Effector memory CD8-positive, alpha-beta T cell (primary cell): ENCODE measurements around the gene XRRA1.

ENCODE experiments used
- ATAC-seq: fragments of 150-1000 bp; cut with Tn5 transposase; replicated peaks from 2 replicates; pipeline ENCODE4 v1.10.0; 2021; ENCODE audit warnings: mild to moderate bottlenecking, moderate library complexity
- DNase-seq, 3 experiments: peaks; one replicate each; pipeline ENCODE4 v3.0.0; 2021
- H3K27ac Mint-ChIP-seq, 2 donors: one replicate each; pipeline ENCODE4 v1.8.0; 2022; ENCODE audit warnings: mild to moderate bottlenecking in 2 of 2, mixed read lengths in 2 of 2, moderate library complexity in 2 of 2
- H3K27me3 Mint-ChIP-seq, 2 donors: one replicate each; pipeline ENCODE4 v1.8.0; 2022; ENCODE audit warnings: mixed read lengths in 2 of 2
- H3K36me3 Mint-ChIP-seq: one replicate; pipeline ENCODE4 v1.8.0; 2022; ENCODE audit warnings: mild to moderate bottlenecking, moderate library complexity, mixed read lengths; ENCODE audit not compliant: insufficient read depth
- H3K4me1 Mint-ChIP-seq, 2 donors: one replicate each; pipeline ENCODE4 v1.8.0; 2022; ENCODE audit warnings: low read depth in 2 of 2, mixed read lengths in 2 of 2
- H3K4me3 Mint-ChIP-seq, 2 donors: one replicate each; pipeline ENCODE4 v1.8.0; 2022; ENCODE audit warnings: mild to moderate bottlenecking in 2 of 2, mixed read lengths in 2 of 2, moderate library complexity in 2 of 2
- H3K9me3 Mint-ChIP-seq, 2 donors: one replicate each; pipeline ENCODE4 v1.8.0; 2022; ENCODE audit warnings: mixed read lengths in 2 of 2

The XRRA1 gene

DNA sequence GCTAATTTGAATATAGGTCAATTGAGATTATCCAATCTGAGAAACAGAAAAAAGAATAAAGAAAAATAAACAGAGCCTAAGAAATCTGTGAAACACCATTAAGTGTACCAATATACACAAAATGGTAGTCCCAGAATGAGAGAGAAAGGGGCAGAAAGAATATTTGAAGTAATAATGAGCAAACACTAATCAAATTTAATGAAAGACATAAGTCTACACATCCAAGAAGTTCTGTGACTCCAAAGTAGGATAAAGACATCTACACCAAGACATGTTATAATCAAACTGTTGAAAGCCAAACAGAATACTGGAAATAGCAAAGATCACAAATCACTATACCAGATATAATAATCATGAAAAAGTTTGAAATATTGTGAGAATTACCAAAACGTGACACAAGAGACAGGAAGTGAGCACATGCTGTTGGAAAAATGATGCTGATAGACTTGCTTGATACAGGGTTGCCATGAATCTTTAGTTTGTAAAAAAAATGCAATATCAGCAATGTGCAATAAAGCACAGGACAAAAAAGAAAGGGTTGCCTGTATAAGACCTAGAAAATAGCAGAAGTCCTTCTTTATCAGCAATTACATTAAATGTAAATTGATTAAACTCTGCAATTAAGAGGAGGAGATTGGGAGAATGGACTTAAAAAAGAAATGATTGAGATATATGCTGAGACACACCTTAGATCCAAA is 124.5 kb downstream of the XRRA1 start:
- Mint-ChIP-seq H3K36me3 (peaks cover 12% of the 10 kb centered on the region), H3K27ac (no peak overlapping the region), H3K4me1 (peaks cover 11 to 32% of the 10 kb centered on the region in 2 donors), H3K4me3 (no peak overlapping the region), H3K27me3 (no peaks in the 10 kb centered on the region), H3K9me3 (peaks cover 0 to 13% of the 10 kb centered on the region in 2 donors)
- no peak for DNase-seq
- ATAC-seq: no peak

DNA sequence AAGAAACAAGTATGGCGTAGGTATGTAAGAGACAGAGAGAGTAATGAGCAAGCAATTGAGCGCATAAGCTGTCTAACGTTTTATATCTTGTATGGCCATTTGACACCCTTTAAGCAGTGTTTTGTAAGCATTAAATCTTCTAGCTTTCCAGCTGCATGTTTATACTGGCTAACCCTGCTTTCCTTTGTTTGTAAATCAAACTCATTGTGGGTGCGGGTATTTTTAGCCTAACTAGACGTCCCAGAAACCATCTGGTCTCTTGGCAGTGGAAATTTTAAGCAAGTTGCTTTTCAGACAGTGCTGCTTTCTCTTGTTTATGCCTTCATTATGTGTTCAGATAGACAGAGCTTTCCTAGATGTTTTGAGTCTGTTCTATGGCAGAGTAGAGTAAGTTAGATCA is 126.7 kb downstream of the XRRA1 start:
- Mint-ChIP-seq H3K27me3 (no peaks in the 10 kb centered on the region), H3K27ac (peak overlapping the region; percentile 9 to 21), H3K4me3 (peak overlapping the region; percentile 0 to 37), H3K4me1 (peaks cover 23 to 55% of the 10 kb centered on the region in 2 donors), H3K9me3 (peaks cover 0 to 13% of the 10 kb centered on the region in 2 donors), H3K36me3 (peaks cover 12% of the 10 kb centered on the region)
- ATAC-seq: peak; percentile 5
- no peak for DNase-seq

DNA sequence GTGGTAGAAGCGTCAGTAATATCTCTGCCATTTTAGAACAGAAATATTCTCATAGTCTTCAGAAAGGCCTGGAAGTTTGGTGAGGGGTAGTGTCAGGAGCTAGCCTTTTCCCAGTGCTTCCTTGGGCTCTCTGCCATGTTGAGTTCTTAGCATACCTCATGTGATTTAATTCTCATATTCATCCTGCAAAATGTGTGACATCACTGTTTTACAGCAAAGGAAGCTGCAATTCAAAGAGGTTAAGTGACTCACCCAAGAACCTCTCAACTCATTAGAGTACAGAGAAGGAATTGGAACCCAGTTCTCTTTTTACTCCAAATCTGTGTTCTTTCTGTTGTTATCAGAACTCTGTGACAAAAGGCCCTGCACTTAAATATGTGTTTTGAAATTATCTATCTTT is 128.1 kb downstream of the XRRA1 start:
- no peak for DNase-seq
- Mint-ChIP-seq H3K36me3 (peaks cover 16% of the 10 kb centered on the region), H3K27ac (peak overlapping the region in 1 of 2 donors; percentile 61), H3K4me1 (peaks cover 31 to 65% of the 10 kb centered on the region in 2 donors), H3K4me3 (peak overlapping the region in 1 of 2 donors; percentile 37), H3K9me3 (peaks cover 0 to 13% of the 10 kb centered on the region in 2 donors), H3K27me3 (no peaks in the 10 kb centered on the region)
- peak; percentile 44 for ATAC-seq

DNA sequence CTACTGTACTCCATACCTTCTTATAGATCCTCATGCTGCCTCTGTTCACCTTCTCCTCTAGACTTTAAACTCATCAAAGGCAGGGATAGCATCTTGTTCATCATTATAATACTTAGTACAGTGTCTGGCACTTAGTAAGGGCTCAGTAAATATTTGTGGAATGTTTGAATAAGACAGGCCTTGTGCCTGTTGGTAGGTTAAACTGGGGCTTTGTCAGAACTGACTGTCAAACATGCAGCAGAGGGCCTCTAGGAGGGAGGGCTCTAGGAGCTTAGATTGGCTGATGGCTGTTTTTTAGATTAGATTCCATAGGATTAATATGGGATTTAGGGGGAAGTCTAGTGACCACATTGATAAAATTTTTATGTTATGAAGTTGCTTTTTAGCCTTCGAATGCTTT is 129.5 kb downstream of the XRRA1 start:
- Mint-ChIP-seq H3K27ac (peak overlapping the region; percentile 1 to 61), H3K27me3 (no peaks in the 10 kb centered on the region), H3K36me3 (peaks cover 11% of the 10 kb centered on the region), H3K4me1 (peaks cover 31 to 64% of the 10 kb centered on the region in 2 donors), H3K4me3 (no peak overlapping the region), H3K9me3 (peaks cover 0 to 6% of the 10 kb centered on the region in 2 donors)
- ATAC-seq (no peak), DNase-seq (no peak)

DNA sequence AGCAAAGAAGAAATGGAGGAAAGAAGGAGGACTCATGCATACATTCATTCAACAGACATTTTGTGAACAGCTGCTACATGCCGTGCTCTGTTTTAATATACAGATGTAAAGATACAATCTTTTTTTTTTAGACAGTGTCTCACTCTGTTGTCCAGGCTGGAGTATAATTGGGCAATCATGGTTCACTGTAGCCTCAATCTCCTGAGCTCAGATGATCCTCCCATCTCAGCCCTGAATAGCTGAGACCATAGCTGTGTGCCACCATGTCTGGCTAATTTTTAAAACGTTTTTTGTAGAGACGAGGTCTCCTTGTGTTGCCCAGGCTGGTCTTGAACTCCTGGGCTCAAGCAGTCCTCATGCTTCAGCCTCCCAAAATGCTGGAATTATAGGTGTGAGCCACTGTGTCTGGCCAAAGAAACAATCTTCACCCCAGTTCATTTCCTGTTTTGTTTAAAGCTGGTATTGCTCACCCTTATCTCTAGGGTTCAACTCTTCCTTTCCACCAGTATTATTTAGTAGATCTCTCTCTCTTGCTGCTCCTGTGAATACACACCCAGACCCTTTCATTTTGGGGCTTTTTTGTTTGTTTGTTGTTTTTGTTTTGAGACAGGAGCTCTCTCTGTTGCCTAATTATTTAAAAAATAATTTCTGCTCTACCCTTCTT is 130.5 kb downstream of the XRRA1 start:
- H3K9me3 Mint-ChIP-seq: no peaks in the 10 kb centered on the region
- peak overlapping the region in 1 of 2 donors; percentile 25 for H3K4me3 Mint-ChIP-seq
- peaks cover 8% of the 10 kb centered on the region for H3K36me3 Mint-ChIP-seq
- H3K27me3 Mint-ChIP-seq: no peaks in the 10 kb centered on the region
- DNase-seq (no peak), ATAC-seq (no peak)
- peaks cover 31 to 60% of the 10 kb centered on the region in 2 donors for H3K4me1 Mint-ChIP-seq
- peak overlapping the region; percentile 1 to 61 for H3K27ac Mint-ChIP-seq

DNA sequence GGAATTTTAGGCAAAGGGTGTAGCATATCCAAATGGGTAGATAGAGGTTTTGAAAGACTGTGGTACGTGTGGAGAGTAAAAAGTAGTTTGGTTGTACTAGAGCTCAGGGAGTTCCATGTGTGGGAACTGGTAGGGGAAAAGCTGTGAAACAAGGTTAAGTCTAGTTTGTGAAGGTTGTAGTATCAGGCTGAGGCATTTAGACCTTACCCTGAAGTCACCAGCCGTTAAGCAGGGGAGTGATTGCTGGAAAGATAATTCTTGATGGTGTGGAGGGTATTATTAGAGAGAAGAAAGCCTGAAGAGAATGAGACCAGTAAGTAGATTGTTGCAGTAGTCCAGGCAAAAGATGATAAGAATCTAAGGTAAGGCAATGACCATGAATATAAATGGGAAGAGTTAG is 132.2 kb downstream of the XRRA1 start:
- DNase-seq (no peak), ATAC-seq (no peak)
- Mint-ChIP-seq H3K27ac (peak overlapping the region in 1 of 2 donors; percentile 0), H3K4me3 (no peak overlapping the region), H3K4me1 (peaks cover 28 to 58% of the 10 kb centered on the region in 2 donors), H3K36me3 (peaks cover 13% of the 10 kb centered on the region), H3K9me3 (no peaks in the 10 kb centered on the region), H3K27me3 (no peaks in the 10 kb centered on the region)

DNA sequence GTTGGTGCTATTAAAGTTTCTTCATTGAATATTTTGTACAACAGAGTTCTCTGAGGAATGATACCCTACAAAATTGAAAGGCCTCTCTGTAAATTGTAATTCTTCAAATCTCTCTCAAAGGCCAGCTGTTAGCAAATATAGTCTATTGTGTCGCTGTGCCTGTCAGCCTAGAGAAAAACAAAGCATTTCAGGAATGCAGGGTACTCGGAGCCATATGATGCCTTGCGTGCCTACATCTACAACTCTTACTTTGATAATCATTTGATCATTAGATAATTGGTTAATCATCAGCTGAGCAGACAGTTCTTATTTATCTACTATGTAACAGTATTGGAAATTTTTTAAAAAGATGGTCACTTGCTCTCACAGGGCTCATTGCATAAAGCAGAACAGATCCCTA is 132.9 kb downstream of the XRRA1 start:
- no peak for ATAC-seq
- Mint-ChIP-seq H3K4me3 (no peak overlapping the region), H3K9me3 (no peaks in the 10 kb centered on the region), H3K27ac (peak overlapping the region in 1 of 2 donors; percentile 0), H3K36me3 (peaks cover 13% of the 10 kb centered on the region), H3K4me1 (peaks cover 27 to 55% of the 10 kb centered on the region in 2 donors), H3K27me3 (no peaks in the 10 kb centered on the region)
- DNase-seq: no peak

DNA sequence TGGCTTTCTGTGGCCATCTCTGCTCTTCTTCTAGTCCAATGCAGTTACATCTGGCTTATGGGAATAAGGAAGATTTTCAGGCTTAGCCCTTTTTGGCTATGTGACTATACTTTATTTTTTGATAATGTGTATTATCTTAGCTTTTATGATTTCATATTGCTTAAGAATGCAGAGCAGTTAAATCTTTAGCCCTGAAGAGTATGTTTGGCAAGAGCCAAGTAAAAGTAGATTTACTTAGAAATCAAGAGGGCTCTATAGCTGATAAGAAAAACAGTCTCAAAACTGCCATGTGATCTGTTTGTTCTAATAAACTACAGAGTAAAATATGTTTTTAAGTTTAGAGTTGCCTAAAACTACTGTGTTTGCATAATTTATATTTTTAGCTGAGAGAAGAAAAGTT is 139.1 kb downstream of the XRRA1 start:
- ATAC-seq (no peak), DNase-seq (no peak)
- Mint-ChIP-seq H3K9me3 (no peaks in the 10 kb centered on the region), H3K27ac (peak overlapping the region in 1 of 2 donors; percentile 17), H3K36me3 (peaks cover 6% of the 10 kb centered on the region), H3K27me3 (no peaks in the 10 kb centered on the region), H3K4me3 (no peak overlapping the region), H3K4me1 (peaks cover 5 to 41% of the 10 kb centered on the region in 2 donors)

DNA sequence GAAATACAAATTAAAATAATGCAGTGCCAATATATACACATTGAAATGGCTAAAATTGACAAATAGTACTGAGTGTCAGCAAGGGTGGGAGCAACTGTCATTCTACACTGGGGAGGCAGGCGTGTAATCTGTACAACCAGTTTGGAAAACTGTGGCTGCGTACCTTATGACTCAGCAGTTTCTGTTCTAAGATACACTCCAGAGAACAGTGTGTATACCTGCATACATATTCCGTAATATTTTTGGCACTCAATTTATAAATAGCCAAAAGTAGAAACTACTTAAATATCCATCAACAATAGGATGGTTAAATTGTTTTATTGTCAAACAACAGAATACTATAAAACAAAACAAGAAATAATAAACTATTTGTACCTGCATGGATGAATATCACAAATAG is 142.6 kb downstream of the XRRA1 start:
- H3K4me1 Mint-ChIP-seq: peaks cover 12 to 48% of the 10 kb centered on the region in 2 donors
- H3K4me3 Mint-ChIP-seq: no peak overlapping the region
- H3K9me3 Mint-ChIP-seq: no peaks in the 10 kb centered on the region
- DNase-seq (no peak), ATAC-seq (no peak)
- H3K27ac Mint-ChIP-seq: no peak overlapping the region
- H3K27me3 Mint-ChIP-seq: no peaks in the 10 kb centered on the region
- no peaks in the 10 kb centered on the region for H3K36me3 Mint-ChIP-seq

DNA sequence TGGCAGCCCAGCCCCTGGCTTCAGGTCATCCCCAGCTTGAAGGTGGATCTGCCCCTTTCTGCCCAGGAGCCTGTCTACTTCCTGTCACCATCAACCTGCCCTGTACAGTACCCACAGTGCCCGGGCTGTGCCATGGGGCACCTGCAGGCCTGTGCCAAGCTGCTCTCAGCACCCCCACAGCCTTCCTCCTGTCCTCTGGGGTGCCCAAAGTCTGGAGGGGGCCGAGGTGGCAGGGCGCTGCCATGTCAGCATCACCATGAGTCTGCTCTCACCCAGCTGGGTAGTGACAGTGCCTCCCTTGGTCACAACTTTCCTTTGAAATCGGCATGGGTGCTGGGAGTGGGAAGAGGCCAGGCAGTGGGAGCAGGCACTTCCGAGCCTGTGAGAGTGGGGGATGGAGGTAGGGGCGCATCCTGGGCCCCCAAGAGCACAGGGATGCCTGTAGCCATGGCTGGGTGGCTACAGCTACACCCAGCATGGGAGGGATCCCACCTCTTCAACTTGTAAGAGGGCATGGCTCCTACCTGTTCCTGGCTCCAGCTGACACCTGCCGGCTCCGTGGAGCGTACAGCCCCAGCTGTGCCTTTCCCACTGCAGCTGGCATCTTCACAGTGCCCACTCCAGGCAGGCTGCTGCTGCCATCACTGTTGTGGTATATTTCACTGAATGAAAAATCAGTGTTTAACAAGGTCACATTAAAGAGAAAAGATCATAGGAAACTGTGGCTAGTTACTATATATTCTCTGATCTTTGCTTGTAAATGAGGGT is 157.4 kb downstream of the XRRA1 start:
- H3K36me3 Mint-ChIP-seq: peaks cover 11% of the 10 kb centered on the region
- DNase-seq (no peak), ATAC-seq (no peak)
- H3K27me3 Mint-ChIP-seq: no peaks in the 10 kb centered on the region
- H3K27ac Mint-ChIP-seq: peak overlapping the region in 1 of 2 donors; percentile 57
- no peaks in the 10 kb centered on the region for H3K9me3 Mint-ChIP-seq
- H3K4me1 Mint-ChIP-seq: peaks cover 6 to 27% of the 10 kb centered on the region in 2 donors
- no peak overlapping the region for H3K4me3 Mint-ChIP-seq
